ENCODE data around the gene DCAF4L1.

GRCh38 chr4:41932988-41933387 lies 48.6 kb upstream of the DCAF4L1 start:
- TF ChIP-seq TEAD4 (IDR thresholded peaks at IDR 0.05) = no peak
- no peak for TF ChIP-seq RAD21 (IDR thresholded peaks at IDR 0.05; ENCODE audit: low read depth)
- no peak for TF ChIP-seq TAF1 (IDR thresholded peaks at IDR 0.05; ENCODE audit: low read depth)
